Upper lobe of left lung (tissue), 4 donors: ENCODE results near the gene SPCS1.

Experiments
- EP300 ChIP-seq, 4 donors: sonication (generic); formaldehyde crosslinking; IDR thresholded peaks; one replicate each; pipeline ENCODE4 v1.5.1; 2017; ENCODE audit warnings: antibody characterized with exemption in 4 of 4, control low read depth in 2 of 4
- TF ChIP-seq, protein P1 (sequence below), 6 experiments: fragments of 450-650 bp in 4 of 6; fragments of 200-600 bp in 2 of 6; sonication (generic) in 2 of 6; IDR thresholded peaks; one replicate each; pipeline ENCODE4 v1.5.1; 2016 to 2019; ENCODE audit warnings: antibody characterized with exemption in 6 of 6

DNA sequence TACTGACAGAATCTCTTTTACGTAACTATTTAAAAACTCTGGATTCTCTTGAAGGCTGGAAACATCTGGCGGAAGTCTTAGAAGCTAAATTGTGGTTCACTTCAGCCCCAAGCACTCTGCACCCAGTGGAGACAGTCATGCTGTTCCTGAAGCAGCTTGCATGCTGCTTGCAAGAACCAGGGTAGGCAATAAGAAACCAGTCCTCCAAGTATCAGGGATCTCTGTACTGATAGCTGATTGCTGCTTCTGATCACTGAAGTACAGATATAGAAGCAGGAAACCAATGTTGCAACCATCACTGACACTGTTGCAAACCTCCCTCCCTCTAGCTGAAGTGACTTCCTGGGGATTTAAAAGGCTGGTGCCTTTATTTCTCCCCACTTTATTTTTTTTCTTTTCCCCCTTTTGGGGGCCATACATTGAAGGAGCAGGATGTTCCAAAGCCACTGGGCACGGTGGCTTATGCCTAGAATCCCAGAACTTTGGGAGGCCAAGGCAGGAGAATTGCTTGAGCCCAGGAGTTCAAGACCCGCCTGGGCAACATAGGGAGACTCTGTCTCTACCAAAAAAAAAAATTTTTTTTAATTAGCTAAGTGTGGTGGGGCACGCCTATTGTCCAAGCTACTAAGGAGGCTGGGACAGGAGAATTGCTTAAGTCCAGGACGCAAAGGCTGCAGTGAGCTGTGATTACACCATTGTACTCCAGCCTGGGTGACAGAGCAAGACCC lies 15.3 kb downstream of the SPCS1 start:
- TF ChIP-seq, protein P1, sequence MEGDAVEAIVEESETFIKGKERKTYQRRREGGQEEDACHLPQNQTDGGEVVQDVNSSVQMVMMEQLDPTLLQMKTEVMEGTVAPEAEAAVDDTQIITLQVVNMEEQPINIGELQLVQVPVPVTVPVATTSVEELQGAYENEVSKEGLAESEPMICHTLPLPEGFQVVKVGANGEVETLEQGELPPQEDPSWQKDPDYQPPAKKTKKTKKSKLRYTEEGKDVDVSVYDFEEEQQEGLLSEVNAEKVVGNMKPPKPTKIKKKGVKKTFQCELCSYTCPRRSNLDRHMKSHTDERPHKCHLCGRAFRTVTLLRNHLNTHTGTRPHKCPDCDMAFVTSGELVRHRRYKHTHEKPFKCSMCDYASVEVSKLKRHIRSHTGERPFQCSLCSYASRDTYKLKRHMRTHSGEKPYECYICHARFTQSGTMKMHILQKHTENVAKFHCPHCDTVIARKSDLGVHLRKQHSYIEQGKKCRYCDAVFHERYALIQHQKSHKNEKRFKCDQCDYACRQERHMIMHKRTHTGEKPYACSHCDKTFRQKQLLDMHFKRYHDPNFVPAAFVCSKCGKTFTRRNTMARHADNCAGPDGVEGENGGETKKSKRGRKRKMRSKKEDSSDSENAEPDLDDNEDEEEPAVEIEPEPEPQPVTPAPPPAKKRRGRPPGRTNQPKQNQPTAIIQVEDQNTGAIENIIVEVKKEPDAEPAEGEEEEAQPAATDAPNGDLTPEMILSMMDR (IDR thresholded peaks at IDR 0.05), result no peak
- no peak for TF ChIP-seq EP300 (IDR thresholded peaks at IDR 0.05)
